Measurements from ENCODE around the gene C17orf100. TPM values are rescaled to one million over a fixed set of nuclear protein-coding genes. Genes with fewer than 3 reads are reported as not detected.

The C17orf100 gene
- polyA plus RNA-seq, 2 of the 4 experiments (the other 2 are of a cell fraction): 3.1 to 4.1 TPM

GRCh38 chr17:6637458-6637840 lies 14.1 kb upstream of the C17orf100 start:
- FAIRE-seq: no peak
- TF ChIP-seq ZNF302 (CRISPR knock-in tag; IDR thresholded peaks at IDR 0.05) (no peak), BHLHE40 (IDR thresholded peaks at IDR 0.05; ENCODE audit: low read depth, low read length) (no peak), ATOH8 (CRISPR knock-in tag; IDR thresholded peaks at IDR 0.05; ENCODE audit: low read depth) (no peak), RCOR1 (IDR thresholded peaks at IDR 0.05; ENCODE audit: low read depth, low read length) (no peak), EHMT2 (IDR thresholded peaks at IDR 0.05; ENCODE audit: low read depth) (no peak)

GRCh38 chr17:6638046-6638908 lies 13.3 kb upstream of the C17orf100 start:
- no peaks in the 10 kb centered on the region for H3K9me3 ChIP-seq
- FAIRE-seq (no peak), ATAC-seq (no peak), DNase-seq (ENCODE audit: low read depth in 1 of 2, low spot score in 1 of 2) (no peak)
- TF ChIP-seq ESRRA (IDR thresholded peaks at IDR 0.05; ENCODE audit: borderline replicate concordance, low read length): no peak
- no peak for TF ChIP-seq ELK1 (IDR thresholded peaks at IDR 0.05; ENCODE audit: low read depth, low read length)
- no peak for TF ChIP-seq MAFK (IDR thresholded peaks at IDR 0.05; ENCODE audit: partially characterized antibody)
- no peak for TF ChIP-seq CTCF (IDR thresholded peaks at IDR 0.05)
- TF ChIP-seq HDAC2 (IDR thresholded peaks at IDR 0.05): no peak
- POLR2A ChIA-PET: no interaction called here
- peaks cover 22% of the 10 kb centered on the region for H3K4me1 ChIP-seq
- WGBS (ENCODE audit: missing lambda C conversion rate): 87% methylated on average over 23 of the region's 24 CpGs
- H3K4me3 ChIP-seq: no peak overlapping the region
- CTCF ChIA-PET: interaction anchor here (0.8 to 4.2 kb wide), 7 partner anchors 9 to 383 kb away, joined by 3 to 24 read pairs (median 5); no protein-coding TSS in a partner anchor
- H3K4me2 ChIP-seq: peak overlapping the region; percentile 87
- H3K27ac ChIP-seq: peak overlapping the region; percentile 94 to 97; a peak in 4 of 6 replicates

More at GRCh38 chr17:6637458-6637840, 14.1 kb upstream of the C17orf100 start:
- Histone ChIP-seq H3K27ac (no peak overlapping the region), H3K4me3 (no peak overlapping the region), H3K4me2 (no peak overlapping the region), H3K4me1 (peaks cover 18% of the 10 kb centered on the region), H3K9me3 (no peaks in the 10 kb centered on the region)
- DNase-seq (ENCODE audit: low read depth in 1 of 2, low spot score in 1 of 2) (no peak), ATAC-seq (no peak)
- ChIA-PET CTCF (interaction anchor here (1.0 to 4.2 kb wide), 4 partner anchors 9 to 164 kb away, joined by 4 to 24 read pairs (median 4); no protein-coding TSS in a partner anchor), POLR2A (no interaction called here)
- 92% methylated on average over 6 of the region's 6 CpGs for WGBS (ENCODE audit: missing lambda C conversion rate)

GRCh38 chr17:6639014-6639585 lies 12.5 kb upstream of the C17orf100 start:
- H3K27ac ChIP-seq: peak overlapping the region; percentile 94 to 97
- ChIA-PET POLR2A (interaction anchor here (1.1 to 1.3 kb wide), 3 partner anchors 116 to 176 kb away, joined by 3 to 6 read pairs (median 3); no protein-coding TSS in a partner anchor), CTCF (interaction anchor here (0.7 to 4.2 kb wide), 6 partner anchors 9 to 1200 kb away, joined by 3 to 24 read pairs (median 4); partner anchors contain the start of gene C1QBP)
- H3K4me1 ChIP-seq: peaks cover 22% of the 10 kb centered on the region
- DNase-seq (ENCODE audit: low read depth in 1 of 2, low spot score in 1 of 2): no peak
- 75% methylated on average over 14 of the region's 15 CpGs for WGBS (ENCODE audit: missing lambda C conversion rate)
- FAIRE-seq: no peak
- peak overlapping the region; percentile 81 for H3K4me3 ChIP-seq
- H3K9me3 ChIP-seq: no peaks in the 10 kb centered on the region
- TF ChIP-seq TFCP2L1 (CRISPR knock-in tag; IDR thresholded peaks at IDR 0.05) (no peak), POLR2AphosphoS2 (conservative IDR thresholded peaks at IDR 0.05; ENCODE audit: low read length) (no peak), USF2 (IDR thresholded peaks at IDR 0.05) (no peak), NPAS2 (CRISPR knock-in tag; IDR thresholded peaks at IDR 0.05; ENCODE audit: borderline replicate concordance) (no peak), CTCF (IDR thresholded peaks at IDR 0.05) (no peak), NR3C1 (IDR thresholded peaks at IDR 0.05) (no peak), RAD21 (conservative IDR thresholded peaks at IDR 0.05 in 1 of 2, IDR thresholded peaks at IDR 0.05 in 1 of 2) (no peak), CBX8 (IDR thresholded peaks at IDR 0.05) (no peak), PBX3 (IDR thresholded peaks at IDR 0.05) (no peak), HMGXB4 (CRISPR knock-in tag; IDR thresholded peaks at IDR 0.05; ENCODE audit: borderline replicate concordance) (no peak)
- H3K4me2 ChIP-seq: peak overlapping the region; percentile 87
- no peak for ATAC-seq
